Uterus (tissue), 4 donors: ENCODE results near the gene PODNL1. TPM values are rescaled to one million over a fixed set of nuclear protein-coding genes. Genes with fewer than 3 reads are reported as not detected.

Experiments
- DNase-seq, 2 donors: peaks; one replicate each; pipeline ENCODE4 v3.0.0-alpha.2; 2019 to 2020
- H3K27ac ChIP-seq, 2 donors: fragments of 200-600 bp; sonication (generic); 1 replicate in 1 of 2; 2 replicates in 1 of 2; pipeline ENCODE4 v1.5.1; 2016 to 2018
- H3K27me3 ChIP-seq, 2 donors: fragments of 200-600 bp; sonication (generic); one replicate each; pipeline ENCODE4 v1.5.1; 2018 to 2019; ENCODE audit warnings: control low read depth in 1 of 2
- H3K36me3 ChIP-seq, 2 donors: fragments of 200-600 bp; sonication (generic); one replicate each; pipeline ENCODE4 v1.5.1; 2019; ENCODE audit warnings: control low read depth in 1 of 2
- H3K4me1 ChIP-seq, 2 donors: fragments of 200-600 bp; sonication (generic); one replicate each; pipeline ENCODE4 v1.5.1; 2018 to 2019; ENCODE audit warnings: control low read depth in 1 of 2
- H3K4me3 ChIP-seq, 2 donors: fragments of 200-600 bp; sonication (generic); 1 replicate in 1 of 2; 2 replicates in 1 of 2; pipeline ENCODE4 v1.5.1; 2018 to 2019; ENCODE audit warnings: mild to moderate bottlenecking in 1 of 2
- H3K9me3 ChIP-seq, 2 donors: fragments of 200-600 bp; sonication (generic); one replicate each; pipeline ENCODE4 v1.5.1; 2019; ENCODE audit warnings: control low read depth in 1 of 2
- CTCF ChIP-seq, 4 experiments: fragments of 200-600 bp in 2 of 4; fragments of 450-650 bp in 2 of 4; sonication (generic) in 2 of 4; IDR thresholded peaks; one replicate each; pipeline ENCODE4 v1.5.1; 2016 to 2019; ENCODE audit warnings: antibody characterized with exemption in 4 of 4, mild to moderate bottlenecking in 2 of 4, moderate library complexity in 1 of 4
- POLR2A ChIP-seq, 2 donors: fragments of 450-650 bp; IDR thresholded peaks; one replicate each; pipeline ENCODE4 v1.6.1; 2016; ENCODE audit warnings: antibody characterized with exemption in 2 of 2, mild to moderate bottlenecking in 1 of 2, moderate library complexity in 1 of 2
- intact Hi-C: fragments of 100-400 bp; cut with DNase I; formaldehyde crosslinking; loops from one replicate; pipeline ENCODE4 v1.15.1; 2023; ENCODE audit warnings: low total_unique reads
- total RNA-seq, 4 donors: library from RNA; depleted of rRNA in 3 of 4; stranded (reverse); fragments of >200 nt in 3 of 4; gene quantifications; one replicate each; pipeline versions ENCODE4 v1.1.0 to v1.2.4, GENCODE V29; 2014 to 2023
- donor health status: DM: yes; HTN: yes; CAD: no.

The PODNL1 gene
- total RNA-seq, 4 donors from 2014 or later, result 0.55 to 0.98 TPM; not detected in 2

GRCh38 chr19:13882836-13883235 lies 55.4 kb downstream of the PODNL1 start:
- no peak for DNase-seq
- H3K27ac ChIP-seq, result no peak overlapping the region
- H3K36me3 ChIP-seq, result no peaks in the 10 kb centered on the region
- TF ChIP-seq CTCF (IDR thresholded peaks at IDR 0.05) (no peak), POLR2A (IDR thresholded peaks at IDR 0.05) (no peak)
- no peaks in the 10 kb centered on the region for H3K9me3 ChIP-seq
- intact Hi-C loops, result no loop called here
- no peak overlapping the region for H3K4me3 ChIP-seq
- H3K27me3 ChIP-seq, result no peaks in the 10 kb centered on the region
- H3K4me1 ChIP-seq, result no peaks in the 10 kb centered on the region

- intact Hi-C loops, result no loop called here
- TF ChIP-seq POLR2A (IDR thresholded peaks at IDR 0.05), result no peak
- no peak for TF ChIP-seq CTCF (IDR thresholded peaks at IDR 0.05)
- no peaks in the 10 kb centered on the region for H3K4me1 ChIP-seq
- no peak for DNase-seq
- no peak overlapping the region for H3K27ac ChIP-seq
- H3K4me3 ChIP-seq, result no peak overlapping the region
- H3K9me3 ChIP-seq, result no peaks in the 10 kb centered on the region
- no peaks in the 10 kb centered on the region for H3K27me3 ChIP-seq
- H3K36me3 ChIP-seq, result no peaks in the 10 kb centered on the region
Measured at GRCh38 chr19:13882419-13882795, 55.8 kb downstream of the PODNL1 start.

GRCh38 chr19:13881692-13882418 lies 56.4 kb downstream of the PODNL1 start:
- Histone ChIP-seq H3K27ac (peak overlapping the region in 1 of 2 donors; percentile 79), H3K36me3 (no peaks in the 10 kb centered on the region), H3K27me3 (no peaks in the 10 kb centered on the region), H3K4me1 (no peaks in the 10 kb centered on the region), H3K4me3 (no peak overlapping the region), H3K9me3 (no peaks in the 10 kb centered on the region)
- no peak for DNase-seq
- intact Hi-C loops, result no loop called here
- no peak for TF ChIP-seq CTCF (IDR thresholded peaks at IDR 0.05)
- no peak for TF ChIP-seq POLR2A (IDR thresholded peaks at IDR 0.05)

- Histone ChIP-seq H3K4me1 (no peaks in the 10 kb centered on the region), H3K27ac (peak overlapping the region; percentile 79 to 83), H3K4me3 (no peak overlapping the region), H3K36me3 (no peaks in the 10 kb centered on the region), H3K27me3 (no peaks in the 10 kb centered on the region), H3K9me3 (no peaks in the 10 kb centered on the region)
- TF ChIP-seq CTCF (IDR thresholded peaks at IDR 0.05), result no peak
- no peak for TF ChIP-seq POLR2A (IDR thresholded peaks at IDR 0.05)
- intact Hi-C loops, result no loop called here
- DNase-seq, result no peak
Measured at GRCh38 chr19:13881251-13881691, 56.9 kb downstream of the PODNL1 start.

Other genes starting within 250 kb of the PODNL1 start
- gene MRI1, start 173.9 kb downstream of the PODNL1 start, total RNA-seq, result 10 to 100 TPM; 33.3 to 62.4 (median 45.9) TPM
- 100 to 1,000 TPM in 1 of 4 donors, 10 to 100 TPM in 3; 20.5 to 233 (median 77.3) TPM for gene C19orf53, start 164.0 kb downstream of the PODNL1 start, total RNA-seq
- gene ZSWIM4, start 143.0 kb downstream of the PODNL1 start, total RNA-seq, result 1 to 10 TPM in 3 of 4 donors, under 1 TPM in 1; 0.26 to 8.4 (median 6.0) TPM
- 1 to 10 TPM in 1 of 4 donors, not detected in 3; 1.2 TPM for gene NANOS3, start 61.3 kb downstream of the PODNL1 start, total RNA-seq
- 1 to 10 TPM in 3 of 4 donors, not detected in 1; 4.8 to 7.7 (median 5.8) TPM for gene BRME1, start 32.3 kb downstream of the PODNL1 start, total RNA-seq
- 10 to 100 TPM in 2 of 4 donors, 1 to 10 TPM in 2; 3.2 to 44.4 (median 13.2) TPM for gene CC2D1A, start 32.2 kb downstream of the PODNL1 start, total RNA-seq
- gene DCAF15, start 14.1 kb upstream of the PODNL1 start, total RNA-seq, result 10 to 100 TPM; 11.2 to 39.6 (median 20.1) TPM
- gene RFX1, start 67.9 kb upstream of the PODNL1 start, total RNA-seq, result 10 to 100 TPM in 1 of 4 donors, 1 to 10 TPM in 2, under 1 TPM in 1; 0.26 to 14.1 (median 4.1) TPM
- gene RLN3, start 89.7 kb upstream of the PODNL1 start, total RNA-seq, result not detected
- gene IL27RA, start 93.3 kb upstream of the PODNL1 start, total RNA-seq, result 1 to 10 TPM; 1.0 to 10.0 (median 3.7) TPM
- gene PALM3, start 123.7 kb upstream of the PODNL1 start, total RNA-seq, result 1 to 10 TPM in 1 of 4 donors, under 1 TPM in 1, not detected in 2; 0.55 to 4.3 TPM
- gene MISP3, start 134.4 kb upstream of the PODNL1 start, total RNA-seq, result 10 to 100 TPM in 1 of 4 donors, 1 to 10 TPM in 1, under 1 TPM in 1, not detected in 1; 0.55 to 23.8 (median 2.0) TPM
- 1 to 10 TPM in 1 of 4 donors, not detected in 3; 1.7 TPM for gene C19orf67, start 147.4 kb upstream of the PODNL1 start, total RNA-seq
- gene SAMD1, start 152.3 kb upstream of the PODNL1 start, total RNA-seq, result 10 to 100 TPM in 3 of 4 donors, 1 to 10 TPM in 1; 6.9 to 57.8 (median 24.1) TPM
- gene PRKACA, start 179.3 kb upstream of the PODNL1 start, total RNA-seq, result 100 to 1,000 TPM in 1 of 4 donors, 10 to 100 TPM in 2, 1 to 10 TPM in 1; 4.9 to 135 (median 74.2) TPM
- 10 to 100 TPM in 1 of 4 donors, not detected in 3; 16.7 TPM for gene ASF1B, start 198.2 kb upstream of the PODNL1 start, total RNA-seq